ENCODE data around the gene ZBED1. TPM values are rescaled to one million over a fixed set of nuclear protein-coding genes. Genes with fewer than 3 reads are reported as not detected.
"Not testable (repeated sequence)": the region's sequence is repeated elsewhere in the genome, so short reads cannot be mapped to it uniquely, and the experiment has no call there.

ZBED1 gene
- total RNA-seq, 2 experiments from 2014 or later, result 36.5 to 36.9 TPM

GRCh38 chrX:2534261-2535021 lies 33.7 kb upstream of the ZBED1 start:
- POLR2A ChIA-PET; CTCF ChIA-PET; H3K27ac Mint-ChIP-seq; H3K9me3 Mint-ChIP-seq; H3K4me3 Mint-ChIP-seq; DNase-seq; H3K36me3 Mint-ChIP-seq (ENCODE audit: low read depth); H3K27me3 Mint-ChIP-seq; H3K4me1 Mint-ChIP-seq: not testable (repeated sequence)

- no peak overlapping the region for H3K27ac Mint-ChIP-seq
- CTCF ChIA-PET, result no interaction called here
- POLR2A ChIA-PET, result no interaction called here
- H3K36me3 Mint-ChIP-seq (ENCODE audit: low read depth), result no peaks in the 10 kb centered on the region
- H3K27me3 Mint-ChIP-seq, result peaks cover 3% of the 10 kb centered on the region
- no peaks in the 10 kb centered on the region for H3K4me1 Mint-ChIP-seq
- DNase-seq, result no peak
- no peak overlapping the region for H3K4me3 Mint-ChIP-seq
- H3K9me3 Mint-ChIP-seq, result peaks cover 2% of the 10 kb centered on the region
These were observed 32.6 kb upstream of the ZBED1 start for GRCh38 chrX:2533424-2533823.

DNA sequence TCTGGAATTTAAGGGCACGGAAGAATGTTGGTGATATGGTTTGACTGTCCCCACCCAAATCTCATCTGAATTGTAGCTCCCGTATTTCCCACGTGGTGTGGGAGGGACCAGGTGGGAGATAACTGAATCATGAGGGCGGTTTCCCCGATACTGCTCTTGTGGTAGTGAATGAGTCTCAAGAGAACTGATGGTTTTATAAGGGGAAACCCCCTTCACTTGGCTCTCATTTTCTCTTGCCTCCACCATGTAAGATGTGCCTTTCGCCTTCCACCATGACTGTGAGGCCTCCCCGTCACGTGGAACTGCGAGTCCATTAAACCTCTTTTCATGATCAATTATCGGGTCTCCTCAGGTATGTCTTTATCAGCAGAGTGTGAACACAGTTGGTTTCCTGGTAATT lies 25.6 kb upstream of the ZBED1 start:
- Mint-ChIP-seq H3K27ac (no peak overlapping the region), H3K36me3 (ENCODE audit: low read depth) (no peaks in the 10 kb centered on the region), H3K27me3 (no peaks in the 10 kb centered on the region), H3K4me3 (no peak overlapping the region), H3K4me1 (no peaks in the 10 kb centered on the region), H3K9me3 (no peaks in the 10 kb centered on the region)
- CTCF ChIA-PET, result no interaction called here
- no peak for DNase-seq
- POLR2A ChIA-PET, result no interaction called here

DNA sequence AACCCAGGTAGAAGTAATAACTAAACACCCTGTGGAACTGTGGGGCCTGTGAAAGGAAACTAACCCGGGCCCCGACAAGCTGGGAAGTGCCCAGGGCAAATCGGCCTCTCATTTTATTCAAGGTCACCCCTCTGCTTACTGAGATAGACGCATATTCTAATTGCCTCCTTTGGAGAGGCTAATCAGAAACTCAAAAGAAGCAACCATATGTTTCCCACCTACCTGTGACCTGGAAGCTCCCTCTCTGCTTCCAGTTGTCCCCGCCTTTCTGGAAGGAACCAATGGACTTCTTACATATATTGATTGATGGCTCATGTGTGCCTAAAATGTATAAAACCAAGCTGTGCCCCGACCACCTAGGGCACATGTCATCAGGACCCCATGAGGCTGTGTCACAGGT lies 23.1 kb upstream of the ZBED1 start:
- Mint-ChIP-seq H3K36me3 (ENCODE audit: low read depth) (no peaks in the 10 kb centered on the region), H3K27ac (no peak overlapping the region), H3K4me1 (no peaks in the 10 kb centered on the region), H3K9me3 (no peaks in the 10 kb centered on the region), H3K27me3 (no peaks in the 10 kb centered on the region), H3K4me3 (no peak overlapping the region)
- ChIA-PET POLR2A (no interaction called here), CTCF (no interaction called here)
- no peak for DNase-seq

GRCh38 chrX:2521927-2522386 lies 21.2 kb upstream of the ZBED1 start:
- ChIA-PET POLR2A (no interaction called here), CTCF (no interaction called here)
- H3K4me1 Mint-ChIP-seq, result peaks cover 5% of the 10 kb centered on the region

DNA sequence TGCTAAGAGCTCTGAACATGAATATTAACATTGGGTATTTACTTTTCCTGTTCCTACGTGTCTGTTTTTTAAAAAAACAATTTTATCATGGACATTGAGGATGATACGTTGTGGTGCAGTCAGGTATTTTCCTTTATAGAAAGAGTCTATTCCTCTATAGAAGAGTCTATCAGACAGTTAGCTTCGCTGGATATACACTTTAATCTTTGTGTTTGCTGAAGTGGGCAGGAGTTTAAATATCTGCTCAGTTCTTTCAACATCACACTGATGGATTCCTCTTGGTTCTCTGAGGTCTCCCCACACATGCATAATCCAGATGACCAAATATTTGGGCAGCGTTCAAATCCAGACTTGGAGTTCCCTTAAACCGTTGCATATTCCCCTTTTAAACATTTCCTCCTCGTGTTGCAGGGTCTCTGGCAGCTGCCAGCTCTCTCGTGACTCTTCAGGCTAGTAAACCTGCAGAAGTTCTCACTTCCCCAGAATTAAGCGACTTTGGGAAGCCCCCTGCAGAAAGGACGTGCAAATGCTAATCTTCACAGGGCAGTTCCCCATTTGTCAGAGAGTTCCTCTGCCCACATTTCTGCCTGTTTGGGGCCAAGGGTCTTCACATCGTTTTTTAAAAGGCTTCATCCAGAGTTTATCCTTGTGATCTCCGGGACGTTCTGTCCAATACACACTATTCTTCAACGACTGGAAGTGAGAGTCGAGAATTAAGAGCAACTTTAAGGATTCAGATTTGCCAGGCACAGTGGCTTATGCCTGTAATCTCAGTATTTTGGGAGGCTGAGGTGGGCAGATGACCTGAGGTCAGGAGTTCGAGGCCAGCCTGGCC lies 20.5 kb upstream of the ZBED1 start:
- H3K9me3 Mint-ChIP-seq, result no peaks in the 10 kb centered on the region
- H3K27ac Mint-ChIP-seq, result no peak overlapping the region
- POLR2A ChIA-PET, result no interaction called here
- H3K4me3 Mint-ChIP-seq, result no peak overlapping the region
- peaks cover 7% of the 10 kb centered on the region for H3K4me1 Mint-ChIP-seq
- H3K27me3 Mint-ChIP-seq, result no peaks in the 10 kb centered on the region
- no peaks in the 10 kb centered on the region for H3K36me3 Mint-ChIP-seq (ENCODE audit: low read depth)
- no peak for DNase-seq
- CTCF ChIA-PET, result no interaction called here

More at GRCh38 chrX:2521927-2522386, 21.2 kb upstream of the ZBED1 start:
- Mint-ChIP-seq H3K4me3 (no peak overlapping the region), H3K27ac (no peak overlapping the region), H3K9me3 (no peaks in the 10 kb centered on the region), H3K27me3 (no peaks in the 10 kb centered on the region), H3K36me3 (ENCODE audit: low read depth) (no peaks in the 10 kb centered on the region)
- DNase-seq, result no peak

DNA sequence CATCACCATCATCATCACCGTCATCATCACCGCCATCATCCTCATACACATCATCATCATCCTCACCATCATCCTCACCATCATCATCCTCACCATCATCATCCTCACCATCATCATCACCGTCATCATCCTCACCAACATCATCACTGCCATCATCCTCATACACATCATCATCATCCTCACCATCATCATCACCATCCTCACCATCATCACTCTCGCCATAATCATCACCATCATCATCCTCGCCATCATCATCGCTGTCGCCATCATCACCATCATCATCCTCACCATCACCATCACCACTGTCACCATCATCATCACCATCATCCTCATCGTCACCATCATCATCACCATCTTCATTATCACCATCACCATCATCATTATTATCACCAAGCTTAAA lies 19.8 kb upstream of the ZBED1 start:
- CTCF ChIA-PET, result no interaction called here
- no peaks in the 10 kb centered on the region for H3K27me3 Mint-ChIP-seq
- no peak overlapping the region for H3K4me3 Mint-ChIP-seq
- DNase-seq, result no peak
- peaks cover 7% of the 10 kb centered on the region for H3K4me1 Mint-ChIP-seq
- POLR2A ChIA-PET, result no interaction called here
- H3K9me3 Mint-ChIP-seq, result no peaks in the 10 kb centered on the region
- H3K36me3 Mint-ChIP-seq (ENCODE audit: low read depth), result no peaks in the 10 kb centered on the region
- no peak overlapping the region for H3K27ac Mint-ChIP-seq

DNA sequence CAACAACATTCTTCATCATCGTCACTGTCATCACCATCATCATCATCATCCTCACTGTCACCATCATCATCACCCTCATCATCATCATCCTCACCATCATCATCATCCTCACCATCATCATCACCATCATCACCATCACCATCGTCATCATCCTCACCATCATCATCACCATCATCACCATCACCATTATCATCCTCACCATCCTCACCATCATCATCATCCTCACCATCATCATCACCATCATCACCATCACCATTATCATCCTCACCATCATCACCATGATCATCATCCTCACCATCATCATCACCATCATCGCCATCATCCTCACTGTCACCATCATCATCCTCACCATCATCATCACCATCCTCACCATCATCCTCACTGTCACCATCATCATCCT lies 18.9 kb upstream of the ZBED1 start:
- not testable (repeated sequence) for H3K9me3 Mint-ChIP-seq

DNA sequence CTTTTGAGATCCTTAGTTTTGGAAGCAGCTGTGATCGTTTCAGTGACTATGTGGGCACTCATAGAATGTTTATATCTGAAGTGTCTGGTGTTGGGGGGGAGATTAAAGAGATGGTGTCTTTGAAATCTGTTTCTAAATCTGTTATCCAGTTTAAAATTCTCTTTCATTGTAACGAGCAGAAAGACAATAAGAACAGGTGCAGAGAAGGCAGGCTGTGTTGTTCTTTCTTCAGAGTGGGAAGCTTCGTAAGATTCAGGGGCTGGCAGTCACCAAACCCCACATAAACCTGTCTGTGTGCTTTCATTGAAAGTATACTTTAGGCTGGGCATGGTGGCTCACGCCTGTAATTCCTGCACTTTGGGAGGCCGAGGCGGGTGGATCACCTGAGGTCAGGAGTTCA lies 16.3 kb upstream of the ZBED1 start:
- H3K4me1 Mint-ChIP-seq, result peaks cover 7% of the 10 kb centered on the region
- CTCF ChIA-PET, result no interaction called here
- H3K27me3 Mint-ChIP-seq, result no peaks in the 10 kb centered on the region
- H3K36me3 Mint-ChIP-seq (ENCODE audit: low read depth), result no peaks in the 10 kb centered on the region
- DNase-seq, result no peak
- POLR2A ChIA-PET, result no interaction called here
- no peak overlapping the region for H3K27ac Mint-ChIP-seq
- H3K4me3 Mint-ChIP-seq, result no peak overlapping the region
- H3K9me3 Mint-ChIP-seq, result no peaks in the 10 kb centered on the region

More for the DNA sequence above, 18.9 kb upstream of the ZBED1 start:
- CTCF ChIA-PET; DNase-seq; H3K36me3 Mint-ChIP-seq (ENCODE audit: low read depth); H3K4me3 Mint-ChIP-seq; POLR2A ChIA-PET; H3K27me3 Mint-ChIP-seq; H3K27ac Mint-ChIP-seq; H3K4me1 Mint-ChIP-seq: not testable (repeated sequence)

GRCh38 chrX:2516623-2517022 lies 15.8 kb upstream of the ZBED1 start:
- CTCF ChIA-PET, result no interaction called here
- no peaks in the 10 kb centered on the region for H3K27me3 Mint-ChIP-seq

GRCh38 chrX:2514131-2514530 lies 13.4 kb upstream of the ZBED1 start:
- Mint-ChIP-seq H3K27ac (no peak overlapping the region), H3K27me3 (no peaks in the 10 kb centered on the region), H3K36me3 (ENCODE audit: low read depth) (no peaks in the 10 kb centered on the region), H3K9me3 (no peaks in the 10 kb centered on the region), H3K4me1 (peaks cover 7% of the 10 kb centered on the region), H3K4me3 (no peak overlapping the region)
- POLR2A ChIA-PET, result no interaction called here
- DNase-seq, result no peak
- CTCF ChIA-PET, result no interaction called here

More at GRCh38 chrX:2516623-2517022, 15.8 kb upstream of the ZBED1 start:
- no peak for DNase-seq
- Mint-ChIP-seq H3K4me3 (no peak overlapping the region), H3K9me3 (no peaks in the 10 kb centered on the region), H3K36me3 (ENCODE audit: low read depth) (no peaks in the 10 kb centered on the region), H3K4me1 (peaks cover 7% of the 10 kb centered on the region), H3K27ac (no peak overlapping the region)
- POLR2A ChIA-PET, result no interaction called here

DNA sequence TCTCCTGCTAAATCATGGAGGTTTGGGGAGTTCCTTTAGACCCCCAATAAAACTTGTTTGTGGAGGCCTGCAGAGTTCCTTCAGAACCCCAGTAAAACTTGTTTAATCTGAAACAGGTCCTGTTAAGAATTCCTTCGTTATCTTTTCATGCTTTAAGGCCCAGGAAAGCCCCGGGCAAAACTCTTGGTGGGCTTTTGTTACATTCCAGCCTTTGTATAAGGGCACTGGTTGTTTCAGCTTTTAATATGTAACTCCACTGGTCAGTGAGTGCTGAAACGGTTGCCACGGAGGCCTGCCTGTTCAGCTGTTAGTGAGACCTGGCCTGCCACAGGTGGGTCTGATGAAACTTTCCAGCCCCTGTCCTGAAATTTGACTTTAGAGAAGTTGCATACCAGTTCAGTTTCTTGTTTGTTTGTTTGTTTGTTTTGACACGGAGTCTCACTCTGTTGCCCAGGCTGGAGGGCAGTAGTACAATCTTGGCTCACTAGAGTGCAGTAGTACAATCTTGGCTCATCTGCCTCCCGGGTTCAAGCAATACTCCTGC lies 12.4 kb upstream of the ZBED1 start:
- Mint-ChIP-seq H3K4me1 (peaks cover 11% of the 10 kb centered on the region), H3K36me3 (ENCODE audit: low read depth) (no peaks in the 10 kb centered on the region), H3K27ac (no peak overlapping the region), H3K27me3 (no peaks in the 10 kb centered on the region), H3K4me3 (no peak overlapping the region), H3K9me3 (no peaks in the 10 kb centered on the region)
- DNase-seq, result no peak
- ChIA-PET CTCF (no interaction called here), POLR2A (no interaction called here)

DNA sequence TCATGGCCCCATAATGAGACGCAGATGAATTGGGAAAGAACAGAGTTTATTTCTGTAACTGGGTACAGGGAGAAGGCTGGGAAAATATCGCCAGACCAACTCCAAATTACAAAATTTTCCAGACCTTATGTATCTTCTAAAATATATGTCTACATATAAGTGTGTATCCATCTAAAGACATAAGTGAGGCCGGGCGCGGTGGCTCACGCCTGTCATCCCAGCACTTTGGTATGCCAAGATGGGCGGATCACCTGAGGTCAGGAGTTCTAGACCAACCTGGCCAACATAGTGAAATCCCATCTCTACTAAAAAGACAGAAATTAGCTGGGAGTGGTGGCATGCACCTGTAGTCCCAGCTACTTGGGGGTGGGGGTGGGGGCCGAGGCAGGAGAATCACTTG lies 11.7 kb upstream of the ZBED1 start:
- Mint-ChIP-seq H3K4me3 (no peak overlapping the region), H3K27ac (no peak overlapping the region), H3K27me3 (no peaks in the 10 kb centered on the region), H3K9me3 (no peaks in the 10 kb centered on the region), H3K36me3 (ENCODE audit: low read depth) (no peaks in the 10 kb centered on the region), H3K4me1 (peaks cover 7% of the 10 kb centered on the region)
- ChIA-PET POLR2A (no interaction called here), CTCF (no interaction called here)
- no peak for DNase-seq

Data from activated CD4-positive, alpha-beta T cell treated with anti-CD3 and anti-CD28 coated beads, Interleukin-2, amount 10 ng/mL, durations not matched to agents 7 days and 5 days (primary cell).